Keratinocyte (primary cell): ENCODE data around the gene EHBP1. TPM values are rescaled to one million over a fixed set of nuclear protein-coding genes. Genes with fewer than 3 reads are reported as not detected.

Experiments used
- DNase-seq: peaks from one replicate; pipeline ENCODE4 v3.0.0-alpha.2; 2011; ENCODE audit warnings: low read depth, missing footprints, low spot score
- FAIRE-seq: peaks from 2 replicates; lab custom pipeline; 2011; peaks lifted over from hg19 to GRCh38; lab: Jason Lieb, UNC
- H2AFZ ChIP-seq: 2 replicates; pipeline ENCODE4 v1.6.0; 2012; ENCODE audit warnings: low read length, control low read depth, inconsistent platforms; ENCODE audit not compliant: control insufficient read depth
- H3K27ac ChIP-seq: 2 replicates; pipeline ENCODE4 v1.5.1; 2011; ENCODE audit warnings: low read length; ENCODE audit not compliant: control insufficient read depth, insufficient read depth
- H3K27me3 ChIP-seq: 3 replicates; pipeline ENCODE4 v1.6.0; 2011; ENCODE audit warnings: low read length; ENCODE audit not compliant: control insufficient read depth, insufficient read depth; ENCODE audit errors: extremely low read depth
- H3K36me3 ChIP-seq, 2 experiments: 2 replicates in 1 of 2; 3 replicates in 1 of 2; pipeline ENCODE4 v1.5.1; 2011; ENCODE audit warnings: low read length in 2 of 2, mild to moderate bottlenecking in 1 of 2; ENCODE audit not compliant: control insufficient read depth in 2 of 2, insufficient read depth in 2 of 2; ENCODE audit errors: extremely low read depth in 1 of 2
- H3K4me1 ChIP-seq: 3 replicates; pipeline ENCODE4 v1.5.1; 2011; ENCODE audit warnings: low read length; ENCODE audit not compliant: control insufficient read depth, insufficient read depth; ENCODE audit errors: extremely low read depth
- H3K4me2 ChIP-seq: 3 replicates; pipeline ENCODE4 v1.6.0; 2011; ENCODE audit warnings: low read depth, low read length; ENCODE audit not compliant: control insufficient read depth, insufficient read depth; ENCODE audit errors: extremely low read depth
- H3K4me3 ChIP-seq, 3 experiments: fragments of 200-600 bp in 1 of 3; sonication (generic) in 1 of 3; 2 replicates in 2 of 3; 3 replicates in 1 of 3; pipeline ENCODE4 v1.5.1; 2011 to 2016; ENCODE audit warnings: low read length in 3 of 3, mild to moderate bottlenecking in 3 of 3, control low read depth in 2 of 3, inconsistent platforms in 1 of 3, low read depth in 1 of 3, mixed read lengths in 1 of 3, mixed run types in 1 of 3, moderate library complexity in 1 of 3; ENCODE audit not compliant: control insufficient read depth in 2 of 3, insufficient read depth in 2 of 3; ENCODE audit errors: extremely low read depth in 1 of 3
- H3K79me2 ChIP-seq: 2 replicates; pipeline ENCODE4 v1.6.0; 2012; ENCODE audit warnings: low read length; ENCODE audit not compliant: control insufficient read depth, insufficient read depth
- H3K9ac ChIP-seq: 3 replicates; pipeline ENCODE4 v1.6.0; 2011; ENCODE audit warnings: low read length; ENCODE audit not compliant: control insufficient read depth, insufficient read depth; ENCODE audit errors: extremely low read depth
- H3K9me1 ChIP-seq: 3 replicates; pipeline ENCODE4 v1.6.0; 2011; ENCODE audit warnings: low read length; ENCODE audit not compliant: control insufficient read depth, insufficient read depth; ENCODE audit errors: extremely low read depth
- H3K9me3 ChIP-seq: 2 replicates; pipeline ENCODE4 v1.5.1; 2012; ENCODE audit warnings: low read depth, low read length; ENCODE audit not compliant: control insufficient read depth
- H4K20me1 ChIP-seq: 3 replicates; pipeline ENCODE4 v1.6.0; 2011; ENCODE audit warnings: low read length; ENCODE audit not compliant: control insufficient read depth, insufficient read depth; ENCODE audit errors: extremely low read depth
- CTCF ChIP-seq, 3 experiments: IDR thresholded peaks in 1 of 3; conservative IDR thresholded peaks in 1 of 3; optimal IDR thresholded peaks in 1 of 3; 2 replicates in 2 of 3; 3 replicates in 1 of 3; pipeline versions ENCODE3 to v1.5.1; 2011; ENCODE audit warnings: low read length in 3 of 3, mild to moderate bottlenecking in 3 of 3, moderate library complexity in 2 of 3, control low read depth in 1 of 3, inconsistent platforms in 1 of 3; ENCODE audit not compliant: insufficient read depth in 2 of 3; ENCODE audit errors: extremely low read depth in 1 of 3
- EZH2 ChIP-seq: IDR thresholded peaks from one replicate; pipeline ENCODE4 v1.6.1; 2012; ENCODE audit warnings: inconsistent platforms, mild to moderate bottlenecking, low read length, moderate library complexity
- dilution Hi-C: fragments of 300-500 bp; cut with MboI; formaldehyde crosslinking; loops from one replicate; pipeline ENCODE4 v1.7.0; 2020; ENCODE audit warnings: low sequenced_read_pairs; ENCODE audit not compliant: extremely low pct_ligation_motif_present
- polyA plus RNA-seq, 5 experiments: library from polyadenylated mRNA; depleted of rRNA in 3 of 5; stranded (reverse) in 3 of 5; stranded (forward) in 1 of 5; unstranded in 1 of 5; fragments of >200 nt; gene quantifications; 1 replicate in 1 of 5; 2 replicates in 3 of 5; 3 replicates in 1 of 5; pipeline versions ENCODE4 v1.2.1 to v1.2.3, GENCODE V29; 2011 to 2012; ENCODE audit warnings: missing spikeins in 2 of 5, low read depth in 1 of 5, low replicate concordance in 1 of 5

Gene EHBP1
- polyA plus RNA-seq, 1 donor (not counting 4 experiments of a cell fraction or from before 2014, with no cell fraction given): 59.0 TPM

GRCh38 chr2:62717503-62718081 lies 12.1 kb downstream of the EHBP1 start:
- dilution Hi-C loops: no loop called here

DNA sequence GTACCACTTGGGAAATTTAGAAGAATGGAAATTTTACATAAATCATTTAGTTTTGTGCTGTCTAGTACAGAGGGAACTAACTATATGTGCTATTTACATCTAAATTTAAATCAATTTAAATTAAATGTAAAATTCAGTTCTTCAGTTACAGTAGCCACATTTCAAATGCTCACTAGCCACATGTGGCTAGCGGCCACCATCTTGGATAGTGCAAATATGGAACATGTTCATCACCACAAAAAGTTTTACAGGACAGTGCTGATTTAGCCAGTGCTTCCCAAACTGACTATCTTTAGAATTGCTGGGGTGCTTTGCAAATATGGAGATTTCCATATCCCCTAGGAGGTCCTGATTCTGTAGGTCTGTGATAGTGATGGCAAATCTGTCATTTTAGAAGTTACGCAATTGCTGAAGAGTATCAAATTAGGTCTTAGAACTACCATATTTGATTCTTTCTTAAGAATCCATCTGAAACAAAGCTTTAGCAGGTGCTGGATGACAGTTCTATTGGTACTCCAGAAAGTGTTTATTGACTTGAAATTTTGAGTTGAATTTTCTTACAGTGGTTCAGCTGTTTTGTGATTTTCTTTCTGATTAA lies 12.8 kb downstream of the EHBP1 start:
- FAIRE-seq (no peak), DNase-seq (no peak)
- Histone ChIP-seq H2AFZ (no peak overlapping the region), H3K79me2 (peaks cover 87% of the 10 kb centered on the region), H3K27ac (no peak overlapping the region), H4K20me1 (no peaks in the 10 kb centered on the region), H3K9me1 (no peaks in the 10 kb centered on the region), H3K9ac (no peak overlapping the region), H3K9me3 (no peaks in the 10 kb centered on the region), H3K4me1 (no peaks in the 10 kb centered on the region), H3K27me3 (no peaks in the 10 kb centered on the region), H3K4me2 (no peak overlapping the region), H3K4me3 (no peak overlapping the region), H3K36me3 (peaks cover 0 to 13% of the 10 kb centered on the region in 2 experiments)
- TF ChIP-seq EZH2 (no peak), CTCF (optimal IDR thresholded peaks at IDR 0.05 in 1 of 3, IDR thresholded peaks at IDR 0.05 in 1 of 3, conservative IDR thresholded peaks at IDR 0.05 in 1 of 3; ENCODE audit: extremely low read depth in 1 of 3, insufficient read depth in 2 of 3, low read length in 3 of 3) (no peak)
- dilution Hi-C loops: no loop called here

More at GRCh38 chr2:62717503-62718081, 12.1 kb downstream of the EHBP1 start:
- DNase-seq: no peak
- Histone ChIP-seq H3K9me3 (no peaks in the 10 kb centered on the region), H3K9me1 (no peaks in the 10 kb centered on the region), H3K79me2 (peaks cover 86% of the 10 kb centered on the region), H3K27me3 (no peaks in the 10 kb centered on the region), H4K20me1 (no peaks in the 10 kb centered on the region), H3K27ac (no peak overlapping the region), H3K9ac (no peak overlapping the region), H2AFZ (no peak overlapping the region), H3K4me3 (no peak overlapping the region), H3K4me2 (no peak overlapping the region), H3K36me3 (peaks cover 0 to 14% of the 10 kb centered on the region in 2 experiments), H3K4me1 (no peaks in the 10 kb centered on the region)
- no peak for FAIRE-seq
- TF ChIP-seq CTCF (optimal IDR thresholded peaks at IDR 0.05 in 1 of 3, IDR thresholded peaks at IDR 0.05 in 1 of 3, conservative IDR thresholded peaks at IDR 0.05 in 1 of 3; ENCODE audit: extremely low read depth in 1 of 3, insufficient read depth in 2 of 3, low read length in 3 of 3) (no peak), EZH2 (no peak)
